ENCODE measurements around the gene WNK2.

DNA sequence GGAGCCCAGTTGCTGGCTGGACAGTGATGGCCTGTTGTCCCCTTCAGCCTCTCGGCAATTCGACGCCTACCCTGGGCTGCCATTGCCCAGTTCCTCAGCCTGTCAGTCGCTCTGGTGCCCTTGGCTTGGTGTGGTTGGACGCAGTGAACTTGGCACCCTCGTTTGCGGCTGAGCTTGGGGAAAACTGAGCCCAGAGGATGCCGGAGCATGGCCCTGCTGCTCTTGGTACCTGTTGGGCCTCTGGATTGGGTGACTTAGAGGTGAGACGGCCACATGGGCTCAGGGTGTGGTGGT is 16.5 kb downstream of the WNK2 start:
- TF ChIP-seq EZH2 (IDR thresholded peaks at IDR 0.05) (no peak), POLR2AphosphoS5 (IDR thresholded peaks at IDR 0.05; ENCODE audit: borderline replicate concordance, low read depth, low read length) (no peak), FOXP2 (optimal IDR thresholded peaks at IDR 0.05; ENCODE audit: control extremely low read depth, extremely low read length, insufficient read depth) (no peak)
